Activated naive CD8-positive, alpha-beta T cell (primary cell): Measurements from ENCODE around the gene LRRN2.

Experiments
- H3K27ac Mint-ChIP-seq: one replicate; pipeline ENCODE4 v1.8.0; 2021; ENCODE audit warnings: mixed read lengths
- H3K27me3 Mint-ChIP-seq: one replicate; pipeline ENCODE4 v1.8.0; 2021; ENCODE audit warnings: mixed read lengths
- H3K36me3 Mint-ChIP-seq: one replicate; pipeline ENCODE4 v1.8.0; 2021; ENCODE audit warnings: mixed read lengths
- H3K4me1 Mint-ChIP-seq: one replicate; pipeline ENCODE4 v1.8.0; 2021; ENCODE audit warnings: low read depth, mixed read lengths
- H3K4me3 Mint-ChIP-seq: one replicate; pipeline ENCODE4 v1.8.0; 2021; ENCODE audit warnings: mild to moderate bottlenecking, mixed read lengths
- H3K9me3 Mint-ChIP-seq: one replicate; pipeline ENCODE4 v1.8.0; 2021; ENCODE audit warnings: low read depth, mixed read lengths

The LRRN2 gene

GRCh38 chr1:204721373-204722055 is 36.0 kb upstream of the LRRN2 start:
- H3K27ac Mint-ChIP-seq, result no peak overlapping the region

GRCh38 chr1:204716660-204717059 is 31.1 kb upstream of the LRRN2 start:
- H3K4me3 Mint-ChIP-seq, result no peak overlapping the region
- H3K9me3 Mint-ChIP-seq, result no peaks in the 10 kb centered on the region
- no peaks in the 10 kb centered on the region for H3K36me3 Mint-ChIP-seq
- peaks cover 9% of the 10 kb centered on the region for H3K27me3 Mint-ChIP-seq
- H3K4me1 Mint-ChIP-seq, result peaks cover 3% of the 10 kb centered on the region
- no peak overlapping the region for H3K27ac Mint-ChIP-seq

More at GRCh38 chr1:204721373-204722055, 36.0 kb upstream of the LRRN2 start:
- no peaks in the 10 kb centered on the region for H3K9me3 Mint-ChIP-seq
- peaks cover 1% of the 10 kb centered on the region for H3K27me3 Mint-ChIP-seq
- no peaks in the 10 kb centered on the region for H3K4me1 Mint-ChIP-seq
- no peak overlapping the region for H3K4me3 Mint-ChIP-seq
- no peaks in the 10 kb centered on the region for H3K36me3 Mint-ChIP-seq

GRCh38 chr1:204714861-204715511 is 29.4 kb upstream of the LRRN2 start:
- H3K9me3 Mint-ChIP-seq, result no peaks in the 10 kb centered on the region
- no peaks in the 10 kb centered on the region for H3K36me3 Mint-ChIP-seq
- H3K27ac Mint-ChIP-seq, result no peak overlapping the region
- H3K27me3 Mint-ChIP-seq, result peaks cover 9% of the 10 kb centered on the region
- peaks cover 3% of the 10 kb centered on the region for H3K4me1 Mint-ChIP-seq
- no peak overlapping the region for H3K4me3 Mint-ChIP-seq

DNA sequence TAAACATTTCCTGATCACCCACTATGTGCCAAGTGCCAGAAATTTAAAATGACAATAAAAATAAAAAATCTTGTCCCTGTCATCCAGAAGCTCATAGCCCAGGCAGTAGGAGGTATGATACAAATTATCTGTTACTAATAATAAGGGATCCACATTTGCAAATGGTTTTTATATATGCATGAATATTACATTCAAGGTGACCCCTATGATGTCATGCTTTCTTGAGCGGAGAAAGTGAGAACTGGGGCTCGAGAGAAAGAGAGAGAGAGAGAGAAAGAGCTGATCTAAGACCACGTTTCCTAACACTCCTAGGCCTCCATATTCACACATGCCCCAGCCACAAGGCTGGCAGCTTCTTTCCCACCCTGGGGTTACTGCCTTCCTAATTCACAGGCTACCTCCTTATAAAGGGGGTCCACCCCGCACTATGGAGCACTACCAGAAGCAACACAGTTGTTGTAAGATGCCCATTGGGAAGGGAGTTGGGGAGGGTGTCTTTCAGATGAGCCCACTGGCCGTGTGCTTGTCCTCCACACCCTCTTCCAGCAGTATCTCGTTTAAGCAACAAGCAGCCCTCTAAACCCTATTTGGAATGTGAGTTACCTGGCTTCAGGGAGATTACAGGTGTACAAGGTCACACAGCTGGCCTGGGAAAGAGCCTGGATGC is 28.8 kb upstream of the LRRN2 start:
- Mint-ChIP-seq H3K27ac (no peak overlapping the region), H3K27me3 (peaks cover 9% of the 10 kb centered on the region), H3K4me1 (peaks cover 3% of the 10 kb centered on the region), H3K4me3 (no peak overlapping the region), H3K9me3 (no peaks in the 10 kb centered on the region), H3K36me3 (no peaks in the 10 kb centered on the region)

GRCh38 chr1:204713541-204713940 is 28.0 kb upstream of the LRRN2 start:
- Mint-ChIP-seq H3K4me1 (peaks cover 3% of the 10 kb centered on the region), H3K27ac (no peak overlapping the region), H3K4me3 (no peak overlapping the region), H3K36me3 (no peaks in the 10 kb centered on the region), H3K9me3 (no peaks in the 10 kb centered on the region), H3K27me3 (peaks cover 9% of the 10 kb centered on the region)

DNA sequence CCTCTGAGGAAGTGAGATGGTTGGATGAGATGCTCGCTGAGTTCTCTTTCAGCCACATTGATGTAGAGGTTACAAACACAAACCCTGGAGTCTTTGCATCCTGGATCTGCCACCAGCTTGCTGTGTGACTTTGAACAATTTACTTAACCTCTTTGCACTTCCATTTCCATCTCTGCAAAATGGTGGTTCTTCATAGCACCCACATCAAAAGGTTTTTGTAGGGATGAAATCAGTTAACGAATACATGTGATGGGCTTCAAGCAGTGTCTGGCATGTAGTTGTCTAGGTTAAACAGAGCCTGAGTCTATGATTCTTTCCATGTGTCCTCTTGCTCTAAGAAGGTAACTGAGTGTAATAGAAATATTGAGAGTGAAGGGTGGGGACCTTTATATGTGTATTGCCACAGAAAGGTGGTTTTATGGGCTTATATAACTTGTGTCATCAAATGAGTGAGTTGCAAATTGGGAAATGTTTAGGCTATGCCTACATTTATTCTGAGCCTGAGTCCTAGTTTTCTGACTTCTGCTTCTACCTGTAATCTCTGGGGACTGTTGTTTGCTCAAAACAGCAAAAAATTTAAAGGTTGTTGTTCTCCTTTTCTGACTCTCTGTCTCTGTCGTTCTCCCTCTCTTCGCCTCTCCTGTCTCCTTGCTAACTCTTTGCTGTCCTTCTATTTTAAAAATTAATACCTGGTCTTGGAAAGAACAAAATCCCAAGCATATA is 27.3 kb upstream of the LRRN2 start:
- Mint-ChIP-seq H3K27me3 (peaks cover 9% of the 10 kb centered on the region), H3K9me3 (no peaks in the 10 kb centered on the region), H3K4me3 (no peak overlapping the region)

DNA sequence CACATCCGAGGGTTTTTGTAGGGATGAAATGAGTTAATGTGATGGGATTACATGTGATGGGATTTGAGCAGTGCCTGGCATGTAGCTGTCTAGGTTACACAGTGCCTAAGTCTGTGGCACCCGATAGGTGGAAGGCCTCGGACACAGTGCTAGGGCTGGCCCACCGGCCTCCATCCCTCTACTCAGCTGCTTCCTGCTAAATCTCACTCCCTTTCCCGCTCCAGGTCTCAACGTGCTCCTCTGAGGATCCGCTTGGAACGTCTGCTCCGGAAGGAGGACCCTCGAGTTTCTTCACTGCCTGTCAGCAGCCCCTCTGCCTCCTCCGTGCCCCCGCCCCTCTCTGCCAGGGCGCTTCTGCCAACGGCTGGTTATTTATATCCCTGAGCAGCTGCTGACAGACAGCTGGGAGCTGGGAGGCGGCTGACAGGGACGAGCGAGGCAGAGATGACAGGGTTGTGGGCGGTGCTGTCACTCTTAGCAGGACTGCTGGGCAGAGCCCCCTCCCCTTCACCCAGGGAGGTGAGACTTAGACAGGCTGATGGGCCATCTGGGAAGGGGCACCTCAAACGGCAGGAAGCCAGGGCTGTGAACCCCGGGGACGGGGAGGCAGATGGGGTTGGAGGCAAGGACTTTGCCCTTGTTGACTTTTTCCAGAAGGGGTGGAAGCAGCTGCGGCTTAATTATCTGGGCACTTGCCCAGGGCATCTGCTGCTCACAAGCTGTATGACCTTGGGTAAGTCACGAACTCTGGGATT is 26.6 kb upstream of the LRRN2 start:
- no peak overlapping the region for H3K4me3 Mint-ChIP-seq
- H3K27ac Mint-ChIP-seq, result no peak overlapping the region
- H3K9me3 Mint-ChIP-seq, result no peaks in the 10 kb centered on the region
- H3K4me1 Mint-ChIP-seq, result peaks cover 14% of the 10 kb centered on the region
- no peaks in the 10 kb centered on the region for H3K36me3 Mint-ChIP-seq
- H3K27me3 Mint-ChIP-seq, result peaks cover 9% of the 10 kb centered on the region

More for the DNA sequence above, 27.3 kb upstream of the LRRN2 start:
- peaks cover 6% of the 10 kb centered on the region for H3K4me1 Mint-ChIP-seq
- H3K36me3 Mint-ChIP-seq, result no peaks in the 10 kb centered on the region
- H3K27ac Mint-ChIP-seq, result no peak overlapping the region

DNA sequence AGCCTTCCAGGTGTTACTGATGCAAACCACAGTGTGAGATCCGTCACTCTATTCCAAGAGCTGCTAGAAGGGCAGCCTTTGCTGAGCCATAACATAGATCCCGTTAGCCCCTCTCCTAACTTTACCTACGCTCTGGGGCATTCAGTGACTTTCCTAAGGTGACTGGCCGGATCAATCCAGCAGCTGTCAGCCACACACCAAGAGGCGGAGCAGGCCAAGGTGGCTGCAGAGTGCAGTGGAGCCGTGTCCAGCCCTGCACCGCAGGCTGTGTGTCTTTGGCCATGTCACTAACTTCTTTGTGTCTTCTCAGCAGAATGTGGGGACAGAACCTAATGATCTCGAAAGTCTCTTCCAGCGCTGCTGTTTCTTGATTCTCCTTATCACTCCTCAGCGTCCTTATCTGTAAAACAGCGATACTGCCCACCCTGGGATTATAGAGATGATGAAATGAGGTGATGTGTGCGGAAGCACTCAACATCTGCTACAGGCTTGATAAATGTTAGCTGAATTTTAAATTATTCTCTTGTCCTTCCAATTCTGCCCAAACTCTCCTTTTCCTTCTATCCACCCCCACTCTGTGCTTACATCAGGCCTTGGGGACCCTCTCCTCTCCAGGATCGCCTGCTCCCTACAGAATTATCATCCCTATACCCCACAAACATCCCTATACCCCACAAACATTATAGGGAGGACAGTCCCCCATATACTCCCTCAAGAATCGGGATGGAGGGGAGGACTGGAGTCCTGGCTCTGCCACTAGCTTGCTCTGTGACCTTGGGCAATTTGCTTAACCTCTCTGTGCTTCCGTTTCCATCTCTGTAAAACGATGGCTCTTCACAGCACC is 25.8 kb upstream of the LRRN2 start:
- no peaks in the 10 kb centered on the region for H3K36me3 Mint-ChIP-seq
- H3K4me3 Mint-ChIP-seq, result no peak overlapping the region
- H3K9me3 Mint-ChIP-seq, result no peaks in the 10 kb centered on the region

GRCh38 chr1:204709960-204710912 is 24.7 kb upstream of the LRRN2 start:
- Mint-ChIP-seq H3K4me1 (peaks cover 29% of the 10 kb centered on the region), H3K36me3 (no peaks in the 10 kb centered on the region), H3K4me3 (no peak overlapping the region), H3K27ac (no peak overlapping the region), H3K9me3 (no peaks in the 10 kb centered on the region), H3K27me3 (peaks cover 9% of the 10 kb centered on the region)

More for the DNA sequence above, 25.8 kb upstream of the LRRN2 start:
- Mint-ChIP-seq H3K27ac (no peak overlapping the region), H3K27me3 (peaks cover 9% of the 10 kb centered on the region), H3K4me1 (peaks cover 22% of the 10 kb centered on the region)

- H3K27ac Mint-ChIP-seq, result no peak overlapping the region
- peaks cover 7% of the 10 kb centered on the region for H3K27me3 Mint-ChIP-seq
- H3K9me3 Mint-ChIP-seq, result no peaks in the 10 kb centered on the region
- no peak overlapping the region for H3K4me3 Mint-ChIP-seq
- H3K36me3 Mint-ChIP-seq, result no peaks in the 10 kb centered on the region
- peaks cover 29% of the 10 kb centered on the region for H3K4me1 Mint-ChIP-seq
These were observed 23.5 kb upstream of the LRRN2 start for GRCh38 chr1:204709021-204709420.

- Mint-ChIP-seq H3K36me3 (no peaks in the 10 kb centered on the region), H3K9me3 (no peaks in the 10 kb centered on the region), H3K4me1 (peaks cover 26% of the 10 kb centered on the region), H3K27ac (peak overlapping the region; percentile 50), H3K4me3 (peak overlapping the region; percentile 42), H3K27me3 (no peaks in the 10 kb centered on the region)
These were observed 21.4 kb upstream of the LRRN2 start for GRCh38 chr1:204706838-204707509.
